EH (cell line): ENCODE results near the gene DYSF.

ENCODE experiments used
- DNase-seq: peaks from one replicate; pipeline ENCODE4 v3.0.0-alpha.2; 2015; ENCODE audit warnings: low read depth

The DYSF gene

DNA sequence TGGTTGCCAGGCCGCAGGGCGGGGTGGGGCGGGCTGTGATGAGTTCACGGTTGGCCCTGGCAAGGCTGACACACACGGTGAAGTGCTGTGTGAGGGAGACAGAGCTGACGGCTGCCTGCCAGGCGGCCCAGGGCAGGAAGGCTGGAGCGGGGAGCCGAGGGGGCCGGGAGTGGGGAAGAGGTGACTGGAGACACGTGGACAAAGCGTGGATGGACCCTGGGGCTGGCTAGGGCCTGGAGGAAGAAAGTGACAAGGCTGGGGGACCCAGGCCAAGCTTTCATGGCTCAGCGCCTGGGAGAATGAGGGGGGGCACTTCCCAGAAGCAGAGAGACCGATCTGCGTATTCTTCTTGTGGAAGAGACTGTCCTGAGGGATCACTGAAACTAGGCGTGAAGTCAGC lies 123.2 kb downstream of the DYSF start:
- no peak for DNase-seq

DNA sequence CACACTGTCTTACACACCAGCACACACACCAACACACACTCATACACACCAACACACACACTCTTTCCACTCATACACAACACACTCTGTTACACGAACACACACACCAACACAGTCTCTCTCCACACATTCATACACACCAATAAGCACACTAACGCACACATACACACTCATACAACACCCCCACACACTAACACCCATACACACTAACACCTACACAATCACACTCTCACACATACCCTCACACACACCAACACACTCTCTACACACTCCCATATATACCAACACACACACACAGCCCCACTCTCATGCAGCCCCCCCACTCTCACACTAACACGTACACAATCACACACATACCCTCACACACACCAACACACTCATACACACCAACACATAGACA lies 123.8 kb downstream of the DYSF start:
- DNase-seq: no peak

DNA sequence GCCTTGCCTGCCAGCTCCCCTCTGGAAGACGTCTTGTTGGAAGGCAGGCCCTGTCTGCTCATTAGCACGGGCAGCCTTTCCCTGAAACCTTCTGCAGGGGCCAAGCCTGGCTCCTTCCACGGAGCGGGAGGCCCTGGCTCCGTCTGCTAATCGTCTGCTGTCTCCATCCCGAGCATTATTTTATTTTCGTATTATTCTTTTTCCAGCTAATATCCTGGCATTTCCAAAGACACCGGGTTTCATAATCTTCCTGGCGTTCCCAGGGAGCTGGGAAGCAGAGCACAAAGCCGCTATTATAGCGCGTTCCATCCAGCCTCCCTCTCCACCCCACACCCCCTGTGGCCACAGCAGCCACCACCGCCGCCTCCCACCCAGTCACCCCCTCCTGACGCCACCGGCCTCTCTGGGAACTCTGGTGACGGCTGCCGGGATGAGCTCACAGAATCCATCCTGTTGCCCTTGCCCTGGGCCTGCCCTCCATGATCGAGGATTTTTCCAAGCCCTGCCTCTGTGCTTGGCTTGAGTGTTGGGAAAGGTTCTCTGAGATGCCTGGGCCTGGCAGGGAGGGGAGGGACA lies 125.5 kb downstream of the DYSF start:
- no peak for DNase-seq

DNA sequence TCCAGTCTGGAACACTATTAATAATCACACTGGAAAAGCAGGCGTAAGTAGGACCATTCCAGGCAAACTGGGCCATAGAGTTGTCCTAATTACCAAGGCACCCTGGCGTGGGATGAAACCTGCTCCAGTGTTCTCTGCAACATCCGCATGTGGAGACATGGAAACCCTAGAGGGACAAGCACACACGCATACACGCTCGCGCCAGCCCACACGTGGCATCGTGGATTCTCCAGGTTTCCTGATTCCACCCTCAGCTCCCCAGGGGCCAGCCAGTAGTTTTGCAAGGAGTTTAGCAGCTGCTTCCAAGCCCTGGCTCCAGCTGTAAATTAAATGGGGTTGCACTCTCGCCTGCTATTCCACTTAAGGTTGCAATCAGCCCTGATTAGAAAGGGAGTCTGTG lies 127.7 kb downstream of the DYSF start:
- no peak for DNase-seq

DNA sequence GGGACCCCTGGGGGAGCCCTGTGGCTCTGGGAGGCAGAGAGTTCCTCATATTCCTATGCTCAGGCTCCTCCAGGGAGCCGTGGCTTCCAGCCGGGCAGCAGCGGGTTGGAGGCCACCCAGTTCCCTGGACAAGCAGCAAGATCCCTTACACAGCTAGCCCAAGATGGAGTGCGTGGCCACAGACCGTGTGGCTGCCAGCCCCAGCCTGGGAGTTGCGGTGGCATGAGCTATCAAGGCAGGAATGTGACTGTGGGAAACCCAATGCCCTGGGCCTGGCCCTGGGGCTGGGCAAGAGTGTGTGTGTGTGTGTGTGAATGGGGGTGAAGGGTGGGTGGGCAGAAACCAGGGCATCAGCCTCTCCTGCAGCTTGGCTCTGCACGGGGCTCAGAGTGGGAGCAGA lies 130.5 kb downstream of the DYSF start:
- DNase-seq: peak; percentile 31

DNA sequence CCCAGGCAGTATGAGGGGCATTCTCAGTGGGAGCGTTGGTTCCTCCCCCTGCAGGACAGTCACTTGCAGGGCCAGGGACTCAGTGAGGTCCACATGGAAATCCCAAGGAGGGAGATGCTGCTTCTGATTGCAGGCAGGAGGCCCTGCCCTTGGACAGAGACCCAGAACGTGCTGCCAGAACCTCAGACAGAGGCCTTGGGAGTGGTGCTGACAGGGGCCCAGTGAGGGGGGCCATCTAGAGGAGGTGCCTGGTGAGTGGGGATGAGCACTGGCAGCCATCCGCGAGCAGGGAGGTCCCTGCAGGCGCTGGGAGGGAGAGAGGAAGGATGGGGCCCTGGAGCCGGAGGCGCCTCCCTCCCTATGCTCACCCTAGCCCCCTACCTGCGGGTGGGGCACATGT lies 133.1 kb downstream of the DYSF start:
- no peak for DNase-seq

DNA sequence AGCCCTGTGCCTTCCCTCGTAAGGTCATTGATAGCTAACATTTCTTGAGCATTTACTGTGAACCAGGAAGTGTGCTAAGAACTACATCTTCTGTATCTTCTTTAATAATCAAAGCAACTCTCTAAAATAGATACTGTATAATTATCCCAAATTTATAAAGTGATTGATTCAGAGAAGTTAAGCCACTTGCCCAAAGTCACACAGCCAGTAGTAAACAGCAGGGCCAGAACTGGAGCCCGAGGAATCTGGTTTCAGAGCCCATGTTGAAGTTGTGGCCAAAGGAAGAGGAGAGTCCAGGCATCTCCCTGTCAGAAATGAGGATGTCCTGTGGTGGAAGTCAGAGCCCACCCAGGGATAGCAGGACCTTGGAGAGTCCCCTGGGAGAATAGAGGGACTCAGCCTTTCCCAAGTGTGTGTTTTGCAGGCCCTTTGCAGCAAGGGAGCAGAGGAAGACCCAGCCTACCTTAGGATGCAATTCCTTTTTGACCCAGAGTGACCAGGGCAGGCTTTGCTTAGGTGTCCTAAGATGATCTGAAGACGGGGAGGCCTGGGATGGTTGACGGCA lies 134.2 kb downstream of the DYSF start:
- DNase-seq: no peak

DNA sequence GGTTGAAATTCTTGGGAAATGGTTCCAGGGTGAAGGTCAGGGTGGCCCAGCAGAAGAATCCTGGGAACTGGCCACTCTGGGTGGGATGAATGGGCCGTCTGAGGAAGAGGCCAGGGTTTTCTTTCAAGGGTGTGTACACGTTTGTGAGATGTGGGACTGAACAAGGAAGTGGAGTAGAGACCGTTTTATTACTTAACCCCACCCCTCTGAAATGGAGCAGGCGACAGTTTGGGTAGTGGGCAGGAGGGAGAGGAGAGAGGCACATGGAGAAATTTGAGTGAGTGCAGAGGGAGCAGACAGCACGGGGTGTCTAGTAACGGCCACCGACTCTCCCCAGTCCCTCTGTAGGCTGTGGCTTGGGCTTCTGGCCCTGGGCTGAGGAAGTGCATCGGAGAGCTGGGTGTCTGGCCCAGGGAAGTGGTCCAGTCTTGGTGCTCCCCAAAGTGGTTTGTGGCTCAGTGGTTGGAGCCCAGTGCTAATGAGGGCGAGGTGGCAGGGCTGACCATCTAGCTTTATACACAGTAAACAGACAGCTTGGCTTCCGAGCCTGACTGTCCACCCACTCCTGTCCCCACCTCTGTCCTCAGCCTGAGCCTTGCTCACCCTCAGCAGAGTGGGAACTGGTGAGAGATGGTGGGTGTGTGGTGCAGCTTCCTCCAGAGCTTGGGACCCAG lies 135.3 kb downstream of the DYSF start:
- DNase-seq: no peak

DNA sequence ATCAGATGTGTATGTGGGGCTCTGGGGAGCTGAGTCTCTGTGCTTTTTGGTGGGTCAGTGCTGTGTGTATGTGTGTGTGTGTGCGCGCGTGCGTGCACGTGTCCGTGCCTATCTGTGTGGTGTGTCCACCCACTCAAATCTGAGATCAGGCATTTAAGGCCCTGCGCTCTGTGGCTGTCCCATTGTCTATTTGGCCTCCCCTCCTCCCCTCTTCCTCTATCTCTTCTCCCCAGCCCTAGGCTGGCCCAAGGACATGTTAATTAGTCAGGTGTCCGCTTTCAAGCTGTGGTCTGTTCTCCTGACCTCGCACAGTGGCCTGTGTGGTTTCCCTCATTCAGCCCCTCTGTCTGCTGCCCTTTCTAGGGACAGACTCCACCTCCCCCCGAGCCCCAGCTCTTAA lies 136.4 kb downstream of the DYSF start:
- DNase-seq: no peak

DNA sequence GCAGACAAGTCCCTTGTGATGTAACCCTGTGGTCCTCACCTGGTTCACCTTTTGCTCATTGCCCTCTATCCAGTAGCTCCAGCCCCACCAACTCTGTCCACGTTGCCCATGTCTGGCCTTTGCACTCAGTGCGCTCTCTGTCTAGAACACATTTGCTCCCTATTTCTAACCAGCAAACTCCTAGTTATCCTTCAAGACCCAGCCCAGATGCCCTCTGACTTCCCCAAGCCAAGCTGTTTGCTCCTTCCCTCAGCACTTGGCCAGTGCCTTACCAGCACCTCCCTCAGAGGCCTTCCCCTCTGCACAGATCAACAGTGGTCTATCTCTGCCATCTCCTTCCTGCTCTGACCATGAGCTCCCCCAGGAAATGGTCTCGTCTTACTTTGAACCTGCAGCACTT lies 137.7 kb downstream of the DYSF start:
- no peak for DNase-seq

DNA sequence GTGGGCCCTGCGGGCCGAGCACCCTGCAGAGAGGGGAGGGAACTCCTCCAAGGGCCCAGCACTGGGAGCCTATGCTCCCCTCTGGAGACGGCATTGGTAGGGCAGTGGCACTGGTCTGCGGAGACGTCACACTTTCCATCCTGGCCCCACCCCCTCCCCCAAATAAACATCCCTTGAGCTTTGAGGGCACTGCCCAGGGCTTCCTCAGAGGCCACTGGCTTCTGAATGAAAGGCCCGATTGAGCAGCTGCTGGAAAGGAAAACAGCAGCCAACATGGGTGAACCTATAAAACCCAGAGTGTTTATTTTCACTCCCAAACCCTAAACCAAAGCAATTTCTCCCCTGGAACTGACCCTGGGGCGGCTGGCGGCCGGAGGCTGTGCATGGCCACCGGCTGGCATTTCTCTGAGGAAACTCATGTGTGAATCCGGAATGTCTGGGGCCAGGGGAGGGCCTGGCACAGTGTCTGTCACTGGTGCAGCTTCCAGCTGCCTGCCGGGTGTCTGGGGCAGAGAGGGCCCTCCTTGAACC lies 138.9 kb downstream of the DYSF start:
- DNase-seq: peak; percentile 22

DNA sequence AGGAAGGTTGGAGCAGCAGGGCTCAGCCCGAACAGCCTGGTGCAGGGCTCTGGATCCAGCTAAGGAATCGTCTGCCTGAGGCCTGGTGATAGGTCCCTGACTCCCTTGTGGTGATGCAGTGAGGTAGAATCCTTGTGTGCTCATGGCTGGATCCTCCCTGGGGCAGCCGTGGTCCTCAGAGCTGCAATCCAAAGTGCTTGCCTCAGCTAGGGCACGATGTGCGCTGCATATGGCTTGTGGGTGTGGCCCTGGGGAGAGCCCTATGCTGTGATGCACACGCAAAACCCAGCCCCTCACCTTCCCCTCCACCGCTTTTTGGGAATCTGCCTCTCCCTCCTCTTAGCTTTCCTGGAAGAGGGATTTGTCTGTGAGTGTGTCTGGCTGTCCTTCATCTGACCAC lies 142.2 kb downstream of the DYSF start:
- DNase-seq: no peak

DNA sequence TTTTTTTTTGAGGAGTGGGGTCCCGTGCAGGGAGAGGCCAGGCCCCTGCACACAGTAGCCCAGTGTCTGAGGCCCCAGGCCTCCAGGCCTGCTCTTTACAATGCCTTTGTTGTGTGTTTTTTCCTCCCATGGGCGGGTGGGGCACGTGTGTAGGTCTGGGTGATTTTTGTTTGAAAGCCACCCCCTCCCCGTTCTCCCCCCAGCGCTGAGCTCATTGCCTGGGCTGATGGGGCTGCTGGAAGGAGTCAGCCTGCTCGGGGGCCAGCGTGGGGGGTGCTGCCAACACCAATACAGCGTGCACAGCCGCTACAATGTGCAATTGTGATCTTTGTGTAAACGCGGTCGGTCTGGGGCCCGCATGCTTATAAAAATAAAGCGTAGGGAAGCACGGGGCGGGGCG lies 142.7 kb downstream of the DYSF start:
- DNase-seq: no peak

DNA sequence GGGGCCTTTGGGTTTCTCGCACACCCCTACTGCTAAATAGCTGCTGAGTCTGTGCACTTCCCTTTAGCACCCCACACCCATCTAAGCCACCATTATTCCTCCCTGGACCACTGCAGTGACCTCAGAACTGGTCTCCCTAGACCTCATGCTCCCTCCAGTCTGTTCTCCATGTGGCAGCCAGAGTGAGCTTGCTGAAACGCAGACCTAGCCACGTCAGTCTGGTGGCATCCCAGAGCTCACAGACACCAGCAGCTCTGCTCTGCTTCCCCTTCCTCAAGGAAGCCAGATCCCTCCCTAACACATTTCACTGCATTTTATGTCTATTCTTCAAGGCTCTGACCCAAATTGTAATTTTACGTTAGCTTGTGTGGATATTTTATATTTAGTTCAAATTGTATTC lies 144.4 kb downstream of the DYSF start:
- peak; percentile 44 for DNase-seq

DNA sequence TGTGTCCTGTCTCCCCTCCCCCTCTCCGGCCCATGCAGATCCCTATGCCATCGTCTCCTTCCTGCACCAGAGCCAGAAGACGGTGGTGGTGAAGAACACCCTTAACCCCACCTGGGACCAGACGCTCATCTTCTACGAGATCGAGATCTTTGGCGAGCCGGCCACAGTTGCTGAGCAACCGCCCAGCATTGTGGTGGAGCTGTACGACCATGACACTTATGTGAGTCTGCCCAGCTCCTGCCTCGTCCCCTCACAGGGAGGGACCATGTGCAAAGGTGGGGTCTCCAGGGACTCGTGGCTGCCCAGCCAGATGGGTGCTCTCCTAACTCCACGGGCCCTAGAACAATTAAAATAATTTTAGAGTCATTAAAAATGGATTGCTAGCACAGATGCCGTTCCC lies 145.2 kb downstream of the DYSF start:
- DNase-seq: no peak

DNA sequence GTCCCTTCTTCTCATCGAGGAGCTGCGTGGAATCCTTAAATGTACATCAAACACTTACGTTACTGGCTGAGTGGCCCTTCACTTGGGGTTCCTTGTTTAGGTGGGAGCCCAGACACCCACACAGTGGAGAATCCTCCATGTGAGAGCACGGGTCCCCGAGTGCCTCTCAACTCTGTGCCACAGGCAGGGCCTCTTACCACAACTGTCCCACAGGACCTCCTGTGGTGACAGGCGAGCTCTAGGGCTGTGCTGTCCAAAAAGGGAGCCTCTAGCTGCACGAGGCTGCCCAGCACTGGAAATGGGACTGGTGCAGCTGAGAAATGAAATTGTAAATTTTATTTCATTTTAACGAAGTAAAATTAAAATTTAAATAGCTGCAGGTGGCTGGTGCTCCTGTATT lies 145.7 kb downstream of the DYSF start:
- no peak for DNase-seq

DNA sequence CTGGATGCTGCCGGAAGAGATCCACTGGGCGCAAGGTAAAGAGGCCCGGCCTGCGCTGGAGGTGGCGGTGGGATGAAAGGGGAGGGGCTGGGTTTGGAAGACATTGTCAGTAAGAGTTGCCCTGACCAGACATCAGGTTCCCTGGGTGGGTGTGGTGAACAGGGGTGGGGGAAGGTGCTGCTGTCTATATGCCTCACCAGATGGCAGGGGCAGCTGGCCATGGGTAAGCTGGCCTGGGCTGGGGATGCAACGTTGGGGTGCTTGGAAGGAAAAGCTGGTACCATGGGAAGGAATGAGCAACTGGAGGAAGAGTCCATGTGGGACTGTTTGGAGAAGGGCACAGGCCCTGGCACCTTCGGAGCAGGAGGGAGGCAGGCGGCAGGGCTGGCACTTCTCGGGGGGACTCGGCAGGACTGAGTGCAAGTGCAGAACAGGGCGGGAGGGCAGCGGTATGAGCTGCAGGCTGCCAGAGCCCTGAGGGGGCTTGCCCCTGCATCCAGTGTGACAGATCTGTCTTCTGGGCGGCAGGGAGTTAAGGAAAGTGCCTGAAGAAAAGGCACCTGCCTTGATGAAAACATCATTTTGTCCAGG lies 146.4 kb downstream of the DYSF start:
- DNase-seq: no peak

DNA sequence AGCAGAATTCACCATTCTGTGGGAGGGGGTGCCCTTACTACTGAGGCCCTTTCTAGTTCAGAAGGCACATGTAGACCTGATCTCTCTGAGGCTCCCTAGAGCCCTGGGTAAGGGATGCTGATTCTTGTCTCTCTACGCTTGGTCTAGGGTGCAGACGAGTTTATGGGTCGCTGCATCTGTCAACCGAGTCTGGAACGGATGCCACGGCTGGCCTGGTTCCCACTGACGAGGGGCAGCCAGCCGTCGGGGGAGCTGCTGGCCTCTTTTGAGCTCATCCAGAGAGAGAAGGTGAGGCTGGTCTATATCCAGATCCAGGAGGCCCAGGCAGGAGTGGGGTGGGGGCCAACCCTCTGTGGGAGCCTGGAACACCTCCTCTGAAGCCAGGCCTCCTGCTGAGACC lies 147.2 kb downstream of the DYSF start:
- no peak for DNase-seq

DNA sequence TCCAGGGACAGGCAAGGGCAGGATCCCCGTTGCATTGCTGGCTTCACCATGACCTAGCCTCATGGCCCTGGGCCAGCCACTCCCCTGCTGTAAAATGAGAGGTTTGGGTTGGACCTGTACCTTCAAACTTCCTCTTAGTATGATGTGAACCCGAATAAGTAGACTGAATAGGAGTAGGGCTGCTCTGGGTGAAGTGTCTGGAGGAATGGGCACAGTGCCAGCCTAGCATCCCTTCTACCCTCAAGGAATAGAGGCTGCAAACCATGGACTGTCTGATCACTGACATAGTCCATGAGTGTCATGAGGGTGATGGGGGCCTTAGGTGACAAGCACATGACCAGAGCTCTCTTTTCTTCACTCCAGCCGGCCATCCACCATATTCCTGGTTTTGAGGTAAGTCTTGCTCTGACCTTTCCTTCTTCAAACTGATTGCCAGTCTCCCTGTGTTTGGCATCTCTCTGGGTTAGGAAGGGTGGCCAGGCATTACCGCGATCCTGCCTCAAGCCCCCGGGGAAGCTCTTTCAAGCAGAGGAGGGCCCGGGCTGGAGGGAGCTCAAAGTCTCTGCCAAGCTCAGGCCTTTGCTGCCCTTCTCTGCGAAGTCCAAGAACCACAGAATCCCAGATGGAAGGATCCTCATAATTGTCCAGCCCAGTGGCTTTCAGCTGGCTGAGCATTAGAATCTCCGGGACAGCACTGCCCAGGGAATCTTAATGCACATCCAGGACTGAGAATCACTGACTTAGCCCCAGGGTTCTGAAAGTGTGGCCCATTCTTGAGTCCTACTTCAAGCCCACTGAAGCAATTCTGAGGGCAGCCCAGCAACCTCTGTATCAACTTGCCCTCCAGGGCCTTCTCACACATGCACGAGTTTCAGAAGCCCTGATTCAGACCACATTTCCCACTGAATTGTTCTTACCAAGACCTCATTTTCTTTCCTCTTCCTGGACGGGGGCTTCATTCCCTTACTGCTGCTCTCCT lies 148.1 kb downstream of the DYSF start:
- DNase-seq: no peak

DNA sequence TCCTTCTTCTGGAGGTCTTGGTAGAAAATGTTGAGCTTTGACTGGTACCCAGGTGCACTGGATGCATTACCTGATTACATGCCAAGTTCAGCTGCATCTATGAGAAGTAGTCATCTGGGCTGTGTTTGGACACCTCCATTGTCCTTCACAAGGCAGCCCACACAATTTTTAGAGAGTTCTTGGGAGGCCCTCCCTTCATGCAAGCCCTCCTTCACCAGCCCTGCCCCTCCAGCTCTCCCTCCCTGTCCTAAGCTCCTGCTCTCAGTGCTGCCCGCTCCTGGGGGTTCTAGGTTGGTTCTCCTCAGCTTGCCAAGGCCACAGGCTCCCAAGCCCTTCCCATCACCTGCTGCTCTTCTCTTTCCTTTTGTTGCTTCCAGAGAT lies 148.7 kb downstream of the DYSF start:
- DNase-seq: no peak

DNA sequence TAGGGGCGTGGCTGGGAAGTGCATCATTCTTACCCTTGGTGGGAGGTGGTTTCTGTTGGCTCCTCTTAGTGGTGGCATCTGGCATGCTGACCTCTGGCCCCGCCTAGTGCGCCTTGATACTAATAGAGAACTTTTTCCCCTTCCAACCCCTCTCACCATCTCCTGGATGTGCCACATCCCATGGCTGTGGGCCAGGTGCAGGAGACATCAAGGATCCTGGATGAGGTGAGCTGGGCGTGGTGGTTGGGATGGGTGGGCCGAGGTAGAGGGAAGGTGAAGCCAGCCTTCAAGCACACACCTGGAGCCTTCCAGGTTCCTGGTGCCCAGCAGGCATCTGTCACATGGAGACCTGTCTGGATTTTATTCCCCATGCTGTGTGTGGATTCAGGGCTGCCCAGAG lies 149.2 kb downstream of the DYSF start:
- no peak for DNase-seq

DNA sequence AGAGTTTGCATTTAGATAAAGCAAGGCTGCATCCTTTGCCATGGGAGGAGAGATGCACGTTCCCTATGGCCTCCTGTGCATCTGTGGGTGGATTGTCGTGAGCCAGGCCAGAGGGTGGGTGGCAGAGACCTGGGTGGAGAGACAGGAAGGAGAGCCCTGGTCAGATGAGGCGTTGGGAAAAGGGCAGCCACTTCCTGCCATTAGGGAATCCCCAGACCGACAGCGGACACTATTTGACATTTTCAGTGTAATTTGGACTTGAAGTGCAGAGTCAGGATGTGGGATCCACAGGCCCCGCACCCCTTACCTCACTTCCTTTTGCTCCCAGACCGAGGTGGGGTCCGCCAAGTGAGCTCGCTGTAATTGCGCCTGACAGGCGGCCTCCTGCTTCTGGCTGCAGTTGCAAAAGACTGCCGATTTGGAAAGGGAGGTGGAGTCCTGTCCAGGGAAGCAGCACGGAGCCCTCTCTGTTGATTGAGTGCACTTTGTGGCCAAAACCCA lies 150.0 kb downstream of the DYSF start:
- DNase-seq: no peak
